NOMO-1 treated with DMSO at 0.1 percent for 48 hours (cell line): Measurements from ENCODE around the gene BEST1.
A peak's percentile ranks its signal among the peaks of the same experiment; 100 is the strongest.
"Not testable (repeated sequence)": the region's sequence is repeated elsewhere in the genome, so short reads cannot be mapped to it uniquely, and the experiment has no call there.

Source experiments
- DNase-seq: peaks from one replicate; lab custom pipeline; 2025; ENCODE audit not compliant: unreplicated experiment; lab: John Stamatoyannopoulos, UW

Gene BEST1

DNA sequence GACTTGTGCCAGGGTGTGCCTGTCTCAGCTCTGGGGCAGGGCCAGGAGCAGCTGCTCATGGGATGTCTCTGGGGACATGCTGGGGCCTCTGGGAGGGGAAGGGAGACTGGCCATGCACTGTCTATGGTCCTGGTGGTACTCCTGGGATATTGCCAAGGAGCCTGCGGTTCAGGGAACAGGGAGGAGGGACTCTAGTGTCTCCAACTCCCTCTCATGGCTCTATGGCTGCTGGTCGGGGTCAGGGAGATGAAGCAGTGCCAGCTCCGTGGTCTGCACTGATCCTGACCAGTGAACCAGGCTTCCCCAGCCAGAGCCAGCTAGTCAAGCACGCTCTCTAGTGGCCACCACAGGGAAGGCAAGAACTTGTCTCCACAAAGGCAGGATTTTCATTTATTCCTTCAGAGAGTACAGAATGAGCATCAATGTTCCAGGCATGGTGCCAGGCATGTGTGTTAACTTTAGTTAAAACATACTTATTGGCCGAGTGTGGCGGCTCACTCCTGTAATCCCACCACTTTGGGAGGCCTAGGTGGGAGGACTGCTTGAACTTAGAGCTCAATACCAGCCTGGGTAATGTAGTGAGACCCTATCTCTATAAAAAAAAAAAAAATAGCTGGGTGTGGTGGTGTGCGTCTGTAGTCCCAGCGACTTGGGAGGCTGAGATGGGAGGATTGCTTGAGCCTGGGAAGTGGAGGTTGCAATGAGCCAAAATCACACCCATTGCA, 2.5 kb upstream of the BEST1 start:
- peak; percentile 76 for DNase-seq

GRCh38 chr11:61948505-61948904, 1.6 kb upstream of the BEST1 start:
- DNase-seq = no peak

GRCh38 chr11:61949169-61950034, 749 bp upstream of the BEST1 start:
- peak; percentile 39 for DNase-seq

DNA sequence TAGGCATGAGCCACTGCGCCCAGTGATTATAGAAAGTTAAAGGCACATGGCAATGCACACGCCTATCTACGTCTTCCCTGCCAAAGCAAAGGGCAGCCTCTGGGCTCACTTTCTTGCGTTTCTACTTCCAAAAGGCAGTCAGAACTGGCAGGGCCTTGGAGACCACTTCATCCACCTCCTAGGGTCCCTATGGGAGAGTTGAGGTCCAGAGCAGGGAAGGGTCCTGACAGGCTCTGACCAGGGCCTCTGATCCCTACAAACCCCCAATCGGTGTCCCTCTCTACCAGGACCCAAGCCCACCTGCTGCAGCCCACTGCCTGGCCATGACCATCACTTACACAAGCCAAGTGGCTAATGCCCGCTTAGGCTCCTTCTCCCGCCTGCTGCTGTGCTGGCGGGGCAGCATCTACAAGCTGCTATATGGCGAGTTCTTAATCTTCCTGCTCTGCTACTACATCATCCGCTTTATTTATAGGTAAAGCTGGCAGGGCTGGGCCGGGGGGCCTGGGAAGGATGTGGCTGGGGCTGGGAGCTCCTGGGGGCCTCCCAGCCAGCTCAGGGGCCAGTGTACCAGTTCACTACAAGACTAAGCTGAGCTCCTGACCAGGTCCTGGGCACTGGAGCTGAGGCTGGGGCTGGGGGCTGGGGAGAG, 1.5 kb downstream of the BEST1 start:
- no peak for DNase-seq

DNA sequence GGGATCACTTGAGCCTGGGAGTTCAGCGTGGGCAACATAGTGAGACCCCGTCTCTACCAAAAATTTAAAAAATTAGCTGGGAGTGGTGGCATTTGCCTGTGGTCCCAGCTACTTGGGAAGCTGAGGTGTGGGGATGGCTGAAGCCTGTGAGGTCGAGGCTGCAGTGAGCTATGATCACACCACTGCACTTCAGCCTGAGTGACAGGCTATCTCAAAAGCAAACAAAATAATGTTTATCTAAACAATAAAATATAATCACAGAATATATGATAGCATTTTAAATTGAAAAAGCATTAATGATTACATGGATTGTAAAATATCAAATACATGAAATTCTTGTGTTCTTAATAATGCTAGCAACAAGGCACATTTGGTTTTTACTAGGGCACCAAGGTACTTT, 2.7 kb downstream of the BEST1 start:
- DNase-seq = no peak

- not testable (repeated sequence) for DNase-seq
Measured at GRCh38 chr11:61953632-61954031, 3.5 kb downstream of the BEST1 start.

DNA sequence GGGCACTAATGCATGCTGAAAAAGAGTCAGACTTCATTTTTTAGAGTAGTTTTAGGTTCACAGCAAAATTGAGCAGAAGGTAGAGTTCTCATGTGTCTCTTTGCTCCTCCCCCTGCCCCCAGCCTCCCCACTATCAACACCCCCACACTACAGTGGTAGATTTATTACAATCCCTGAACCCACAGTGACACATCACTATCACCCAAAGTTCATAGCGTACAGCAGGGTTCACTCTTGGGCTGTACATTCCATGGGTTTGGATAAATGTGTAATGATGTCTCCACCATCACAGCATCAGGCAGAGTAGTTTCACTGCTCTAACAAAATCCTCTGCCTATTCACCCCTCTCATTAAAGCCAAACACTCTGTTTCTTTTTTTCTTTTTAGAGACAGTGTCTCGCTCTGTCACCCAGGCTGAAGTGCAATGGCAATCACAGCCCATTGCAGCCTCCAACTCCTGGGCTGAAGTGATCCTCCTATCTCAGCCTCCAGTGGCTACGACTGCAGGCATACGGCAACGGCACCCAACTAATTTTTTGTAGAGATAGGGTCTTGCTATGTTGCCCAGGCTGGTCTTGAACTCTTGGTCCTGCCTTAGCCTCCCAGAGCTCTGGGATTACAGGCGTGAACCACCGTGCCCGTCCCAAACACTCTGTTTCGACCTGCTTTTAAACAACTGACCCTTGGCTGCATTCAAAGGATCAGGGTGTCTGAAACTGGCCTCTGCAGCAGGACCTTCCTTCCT, 4.1 kb downstream of the BEST1 start:
- no peak for DNase-seq

DNA sequence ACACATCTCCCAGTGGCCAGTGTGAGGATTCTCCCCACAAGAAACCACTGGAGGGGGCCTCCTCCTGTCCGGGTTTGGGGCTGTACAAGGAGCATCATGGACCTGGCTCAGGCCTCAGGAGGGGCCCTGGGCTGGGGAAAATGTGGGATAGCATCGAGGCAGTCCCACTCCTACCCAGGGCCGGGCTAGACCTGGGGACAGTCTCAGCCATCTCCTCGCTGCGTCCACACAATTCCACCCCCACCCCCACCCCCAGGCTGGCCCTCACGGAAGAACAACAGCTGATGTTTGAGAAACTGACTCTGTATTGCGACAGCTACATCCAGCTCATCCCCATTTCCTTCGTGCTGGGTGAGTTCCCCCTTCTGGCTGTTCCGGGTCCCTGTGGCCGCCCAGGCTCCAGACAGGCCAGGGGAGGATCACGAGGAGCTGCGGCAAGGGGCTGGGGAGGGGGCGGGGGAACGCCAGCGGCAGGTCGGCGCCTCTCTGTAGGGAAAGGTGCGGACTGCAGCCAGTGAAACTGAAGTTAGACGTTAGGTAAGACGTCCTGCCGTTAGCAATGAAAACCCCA, 4.8 kb downstream of the BEST1 start:
- peak; percentile 90 for DNase-seq

DNA sequence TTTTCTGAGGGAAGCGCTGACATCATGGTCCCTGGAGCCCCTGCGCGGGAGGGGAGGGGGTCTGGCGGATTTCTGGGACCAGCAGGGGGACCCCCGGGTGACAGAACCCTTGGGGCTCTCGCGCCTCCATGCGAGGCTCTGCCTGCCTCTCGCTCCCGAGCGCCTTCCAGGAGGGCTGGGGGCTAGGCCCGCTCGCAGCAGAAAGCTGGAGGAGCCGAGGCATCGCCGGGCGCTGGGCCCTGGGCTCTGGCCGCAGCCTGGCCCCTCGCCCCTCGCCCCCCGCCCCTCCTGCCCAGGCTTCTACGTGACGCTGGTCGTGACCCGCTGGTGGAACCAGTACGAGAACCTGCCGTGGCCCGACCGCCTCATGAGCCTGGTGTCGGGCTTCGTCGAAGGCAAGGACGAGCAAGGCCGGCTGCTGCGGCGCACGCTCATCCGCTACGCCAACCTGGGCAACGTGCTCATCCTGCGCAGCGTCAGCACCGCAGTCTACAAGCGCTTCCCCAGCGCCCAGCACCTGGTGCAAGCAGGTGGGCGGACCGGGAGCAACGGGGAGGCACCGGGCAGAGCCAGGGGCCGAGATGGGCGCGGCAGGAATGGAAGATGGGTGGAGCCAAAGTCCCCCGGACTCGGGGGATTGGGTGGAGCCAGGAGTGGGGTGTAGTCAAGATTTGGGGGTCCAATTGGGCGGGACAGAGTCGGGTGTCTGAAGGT, 5.4 kb downstream of the BEST1 start:
- no peak for DNase-seq

DNA sequence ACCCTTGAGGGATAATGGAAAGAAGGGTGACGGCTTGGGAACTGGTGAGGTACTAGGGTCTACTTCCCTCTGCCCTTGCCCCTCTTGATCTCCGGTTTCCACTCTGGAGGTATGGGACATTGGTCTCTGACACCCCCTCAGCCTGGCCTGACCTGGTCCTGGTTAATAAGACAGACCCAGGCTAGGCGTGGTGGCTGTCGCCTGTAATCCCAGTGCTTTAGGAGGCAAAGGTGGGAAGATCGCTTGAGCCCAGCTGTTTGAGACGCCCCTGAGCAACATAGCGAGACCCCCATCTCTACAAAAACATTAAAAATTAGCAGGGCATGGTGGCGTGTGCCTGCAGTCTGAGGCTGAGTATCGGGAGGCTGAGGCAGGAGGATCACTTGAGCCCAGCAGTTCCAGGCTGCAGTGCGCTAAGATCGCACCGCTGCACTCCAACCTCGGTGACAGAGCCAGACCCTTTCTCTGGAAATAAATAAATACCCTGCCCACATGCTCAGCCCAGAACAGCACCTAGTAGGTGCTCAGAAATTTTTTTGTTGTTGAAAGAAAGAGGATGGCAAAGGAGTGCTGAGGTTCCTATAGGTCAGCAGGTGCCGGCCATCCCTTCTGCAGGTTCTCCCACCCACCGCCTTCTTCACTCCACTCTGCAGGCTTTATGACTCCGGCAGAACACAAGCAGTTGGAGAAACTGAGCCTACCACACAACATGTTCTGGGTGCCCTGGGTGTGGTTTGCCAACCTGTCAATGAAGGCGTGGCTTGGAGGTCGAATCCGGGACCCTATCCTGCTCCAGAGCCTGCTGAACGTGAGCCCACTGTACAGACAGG, 6.3 kb downstream of the BEST1 start:
- no peak for DNase-seq

GRCh38 chr11:61957021-61957770, 7.0 kb downstream of the BEST1 start:
- no peak for DNase-seq

- DNase-seq = no peak
Measured at GRCh38 chr11:61958590-61958989, 8.4 kb downstream of the BEST1 start.

DNA sequence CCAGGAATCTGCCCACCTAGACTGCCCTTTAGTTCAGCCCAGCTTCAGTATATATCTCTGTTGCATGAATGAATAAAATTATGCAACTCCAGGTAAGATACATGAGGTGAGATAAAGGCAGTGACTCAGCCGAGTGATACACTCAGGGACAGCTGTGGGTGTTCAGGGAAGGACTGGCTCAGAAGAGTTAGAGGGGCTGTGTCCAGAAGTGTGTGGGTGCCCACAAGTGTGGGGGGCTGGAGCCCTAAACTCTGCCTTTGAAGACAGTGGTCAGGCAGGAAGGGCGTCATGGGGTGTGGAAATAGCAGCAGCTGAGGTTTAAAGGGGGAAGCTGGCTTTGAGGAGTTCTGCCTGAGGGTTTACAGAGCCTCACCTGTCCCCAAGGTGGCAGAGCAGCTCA, 9.0 kb downstream of the BEST1 start:
- DNase-seq = no peak

DNA sequence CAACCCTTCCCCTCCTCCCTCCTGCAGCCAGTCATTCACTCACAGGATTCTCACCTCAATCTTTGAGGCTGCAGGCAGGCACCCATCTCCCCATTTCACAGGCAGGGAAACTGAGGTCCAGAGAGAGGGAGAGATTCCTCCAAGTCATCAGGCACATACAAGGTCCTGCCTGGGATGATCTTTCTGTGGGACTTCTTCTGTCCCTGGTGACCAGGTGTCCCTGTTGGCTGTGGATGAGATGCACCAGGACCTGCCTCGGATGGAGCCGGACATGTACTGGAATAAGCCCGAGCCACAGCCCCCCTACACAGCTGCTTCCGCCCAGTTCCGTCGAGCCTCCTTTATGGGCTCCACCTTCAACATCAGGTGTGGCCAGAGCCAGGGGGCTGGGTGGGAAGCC, 9.5 kb downstream of the BEST1 start:
- DNase-seq = no peak

GRCh38 chr11:61960532-61960931, 10.4 kb downstream of the BEST1 start:
- DNase-seq = no peak

DNA sequence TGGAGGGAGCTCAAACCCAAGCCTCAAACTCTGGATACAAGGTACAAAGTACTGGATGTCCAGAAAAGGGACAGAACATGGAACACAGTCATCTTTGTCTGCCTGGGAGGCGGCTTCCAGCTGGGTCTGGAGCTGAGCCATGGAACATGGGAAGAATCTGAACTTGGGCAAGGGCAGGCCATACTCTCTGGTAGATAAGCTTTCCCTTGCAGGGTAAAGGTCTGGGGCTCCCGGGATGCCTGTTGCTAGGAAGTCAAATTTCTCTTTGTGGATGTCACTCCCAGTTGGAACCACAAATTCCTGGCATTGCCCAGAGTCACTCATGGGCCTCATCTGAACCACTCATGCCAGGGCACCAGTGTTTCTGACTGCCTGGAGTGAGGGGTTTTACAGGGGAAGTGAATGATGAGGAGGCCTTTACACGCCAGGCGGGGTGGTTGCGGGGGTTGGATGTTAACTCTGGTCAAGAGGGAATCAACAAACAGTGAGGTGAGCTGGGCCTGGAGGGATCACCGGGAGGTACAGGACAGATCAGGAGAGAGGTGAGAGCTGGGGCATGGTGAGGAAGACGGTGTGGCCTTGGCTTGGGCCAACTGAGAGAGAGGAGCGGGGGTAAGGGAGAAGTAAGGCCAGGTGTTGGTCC, 11.5 kb downstream of the BEST1 start:
- DNase-seq = no peak

GRCh38 chr11:61962213-61963015, 12.3 kb downstream of the BEST1 start:
- DNase-seq = no peak

- DNase-seq = no peak
Measured at GRCh38 chr11:61963016-61963281, 12.8 kb downstream of the BEST1 start.
